GM12892 (cell line): ENCODE measurements around the gene C15orf62.

Source experiments
- POLR2A ChIP-seq: IDR thresholded peaks from 2 replicates; pipeline ENCODE4 v1.6.1; 2011; ENCODE audit warnings: low read depth, low read length, control low read depth
- POLR2AphosphoS5 ChIP-seq: IDR thresholded peaks from 2 replicates; pipeline ENCODE4 v1.6.1; 2011; ENCODE audit warnings: low read depth, low read length, control low read depth

DNA sequence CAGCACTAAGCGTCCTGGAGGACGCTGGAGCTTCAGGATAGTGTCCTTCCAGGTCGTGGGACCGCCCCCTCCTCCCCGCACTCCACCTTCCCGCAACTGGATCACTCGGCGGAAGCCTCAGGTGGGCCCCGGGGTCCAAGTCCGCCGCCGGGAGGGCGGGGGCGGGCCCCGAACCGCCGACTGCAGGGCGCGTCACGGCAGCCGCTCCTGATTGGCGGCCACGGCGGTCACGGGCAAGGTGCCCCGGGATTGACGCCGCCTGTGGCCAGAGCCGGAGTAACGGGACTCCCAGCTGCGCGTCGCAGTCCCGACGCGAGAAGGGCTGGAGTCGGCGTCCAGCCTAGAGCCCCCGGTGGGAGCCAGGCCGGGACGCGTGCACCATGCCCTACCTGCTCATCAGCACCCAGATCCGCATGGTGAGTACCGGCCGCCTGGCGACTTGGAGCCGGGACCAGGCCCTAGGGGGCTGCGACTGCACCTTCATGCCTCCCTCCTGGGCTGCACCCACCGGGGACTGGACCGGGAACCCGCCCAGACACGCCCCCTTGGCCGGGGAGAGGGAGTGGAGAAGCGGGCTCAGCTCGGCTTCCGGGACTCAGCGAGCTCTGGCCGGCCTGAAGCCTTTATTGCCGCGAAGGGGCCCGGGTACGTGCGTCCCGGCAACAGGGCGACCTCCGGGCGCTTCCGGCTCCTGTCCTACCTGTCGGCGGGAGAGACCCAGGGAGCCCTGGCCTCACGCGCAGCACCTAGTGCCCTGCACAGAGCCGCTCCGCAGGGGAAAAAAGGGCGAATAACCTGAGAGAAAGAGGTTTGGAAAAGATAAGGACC lies 5.8 kb upstream of the C15orf62 start, which contains the start of gene GCHFR:
- peak; percentile 55; the same call in 1 of the 2 replicates for TF ChIP-seq POLR2AphosphoS5
- 0 out of 2 replicates have a peak, but pooled peaks have one; percentile 22 for TF ChIP-seq POLR2A
